Esophagus muscularis mucosa (tissue), 4 donors: ENCODE measurements around the gene DEFB132. TPM values are rescaled to one million over a fixed set of nuclear protein-coding genes. Genes with fewer than 3 reads are reported as not detected.

ENCODE experiments used
- DNase-seq: peaks from one replicate; pipeline ENCODE4 v3.0.0-alpha.2; 2017; ENCODE audit errors: extremely low spot score
- H3K27ac ChIP-seq, 4 donors: fragments of 200-600 bp; sonication (generic); replicated peaks in 1 of 4; 1 replicate in 3 of 4; 2 replicates in 1 of 4; pipeline ENCODE4 v1.5.1; 2016 to 2019; ENCODE audit warnings: mild to moderate bottlenecking in 1 of 4
- H3K27me3 ChIP-seq, 4 donors: fragments of 200-600 bp; sonication (generic); one replicate each; pipeline versions ENCODE4 v1.5.1 to v1.6.0; 2016 to 2019
- H3K36me3 ChIP-seq, 4 donors: fragments of 200-600 bp; sonication (generic); one replicate each; pipeline ENCODE4 v1.5.1; 2016 to 2019
- H3K4me1 ChIP-seq, 4 donors: fragments of 200-600 bp; sonication (generic); one replicate each; pipeline ENCODE4 v1.5.1; 2016 to 2019
- H3K4me3 ChIP-seq, 4 donors: fragments of 200-600 bp; sonication (generic); 1 replicate in 2 of 4; 2 replicates in 2 of 4; pipeline ENCODE4 v1.5.1; 2016 to 2019; ENCODE audit warnings: mild to moderate bottlenecking in 4 of 4, moderate library complexity in 1 of 4
- H3K9me3 ChIP-seq, 4 donors: fragments of 200-600 bp; sonication (generic); 1 replicate in 3 of 4; 2 replicates in 1 of 4; pipeline ENCODE4 v1.5.1; 2016 to 2019
- EP300 ChIP-seq: sonication (generic); formaldehyde crosslinking; IDR thresholded peaks from one replicate; pipeline ENCODE4 v1.6.1; 2017; ENCODE audit warnings: antibody characterized with exemption
- POLR2A ChIP-seq: fragments of 450-650 bp; IDR thresholded peaks from one replicate; pipeline ENCODE4 v1.6.1; 2017; ENCODE audit warnings: antibody characterized with exemption, moderate library complexity, mild to moderate bottlenecking, low read depth
- POLR2AphosphoS5 ChIP-seq, 2 donors: sonication (generic); formaldehyde crosslinking; IDR thresholded peaks; one replicate each; pipeline ENCODE4 v1.6.1; 2017; ENCODE audit warnings: antibody characterized with exemption in 2 of 2
- WGBS: methylation state at CpG from one replicate; pipeline ENCODE4 v1.1.5; 2018; 5-methylcytosine and 5-hydroxymethylcytosine counted together
- intact Hi-C: fragments of 100-400 bp; cut with DNase I; formaldehyde crosslinking; loops from one replicate; pipeline ENCODE4 v1.15.1; 2023
- total RNA-seq, 4 donors: library from RNA; depleted of rRNA; stranded (reverse); fragments of >200 nt; gene quantifications; one replicate each; pipeline versions ENCODE4 v1.1.0 to v1.2.1, GENCODE V29; 2016
- TF ChIP-seq, protein P1 (sequence below), 3 experiments: fragments of 200-600 bp in 2 of 3; fragments of 450-650 bp in 1 of 3; sonication (generic) in 2 of 3; IDR thresholded peaks; one replicate each; pipeline ENCODE4 v1.5.1; 2017 to 2019; ENCODE audit warnings: antibody characterized with exemption in 3 of 3, mild to moderate bottlenecking in 2 of 3, moderate library complexity in 1 of 3

Gene DEFB132
- total RNA-seq, 4 donors from 2014 or later, result not detected

DNA sequence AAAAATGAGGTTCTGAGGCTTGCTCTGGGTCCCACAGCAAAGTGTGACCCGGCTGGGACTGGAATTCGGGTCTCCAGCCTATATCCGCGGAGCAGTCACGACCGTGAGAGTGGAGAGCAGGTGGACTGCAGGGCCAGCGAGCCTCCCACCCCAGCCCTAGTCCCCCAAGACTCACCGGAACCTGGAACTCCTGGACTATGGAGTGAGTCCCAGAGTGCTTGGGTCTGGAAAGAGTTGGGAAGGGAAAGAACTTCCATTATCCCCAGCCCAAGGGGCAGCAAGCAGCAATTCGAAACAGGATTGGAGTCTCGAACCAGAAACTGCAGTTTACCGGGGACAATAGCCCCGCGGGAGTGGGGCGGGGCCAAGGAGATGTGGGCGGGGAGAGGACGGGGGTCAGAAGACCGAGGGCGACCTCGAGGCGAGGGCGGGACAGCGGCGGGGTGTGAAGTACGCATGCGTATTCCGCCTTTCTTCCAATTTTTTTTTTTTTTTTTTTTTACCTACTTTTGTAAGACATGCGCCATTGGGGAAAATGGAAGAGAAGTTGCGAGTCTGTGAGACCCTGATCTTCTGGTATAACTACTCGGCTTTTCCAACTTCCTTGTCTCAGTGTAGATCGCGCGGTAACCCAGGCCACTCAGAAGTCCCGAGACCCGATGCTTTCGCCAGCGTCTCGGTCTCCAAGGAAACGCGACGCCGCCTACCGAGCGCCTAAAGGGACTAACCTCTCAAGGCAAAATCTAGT lies 32.7 kb downstream of the DEFB132 start, which contains the start of gene C20orf96:
TSS of gene C20orf96 (minus strand) at position 667 of the 748 bp plus-strand sequence. CDS start at position 527, 140 bp downstream.
- Histone ChIP-seq H3K27me3 (no peaks in the 10 kb centered on the region), H3K27ac (peak within 1 kb of the TSS; percentile 74 to 84 (median 79)), H3K4me3 (peak within 1 kb of the TSS; percentile 63 to 67 (median 65)), H3K36me3 (no peaks in the 10 kb centered on the region), H3K4me1 (peaks cover 9 to 23% (median 19%) of the 10 kb centered on the region in 4 donors), H3K9me3 (no peaks in the 10 kb centered on the region)
- intact Hi-C loops, result no loop called here
- peak; percentile 97 for DNase-seq
- 2% methylated on average over 43 of the region's 43 CpGs for WGBS
- TF ChIP-seq, protein P1, sequence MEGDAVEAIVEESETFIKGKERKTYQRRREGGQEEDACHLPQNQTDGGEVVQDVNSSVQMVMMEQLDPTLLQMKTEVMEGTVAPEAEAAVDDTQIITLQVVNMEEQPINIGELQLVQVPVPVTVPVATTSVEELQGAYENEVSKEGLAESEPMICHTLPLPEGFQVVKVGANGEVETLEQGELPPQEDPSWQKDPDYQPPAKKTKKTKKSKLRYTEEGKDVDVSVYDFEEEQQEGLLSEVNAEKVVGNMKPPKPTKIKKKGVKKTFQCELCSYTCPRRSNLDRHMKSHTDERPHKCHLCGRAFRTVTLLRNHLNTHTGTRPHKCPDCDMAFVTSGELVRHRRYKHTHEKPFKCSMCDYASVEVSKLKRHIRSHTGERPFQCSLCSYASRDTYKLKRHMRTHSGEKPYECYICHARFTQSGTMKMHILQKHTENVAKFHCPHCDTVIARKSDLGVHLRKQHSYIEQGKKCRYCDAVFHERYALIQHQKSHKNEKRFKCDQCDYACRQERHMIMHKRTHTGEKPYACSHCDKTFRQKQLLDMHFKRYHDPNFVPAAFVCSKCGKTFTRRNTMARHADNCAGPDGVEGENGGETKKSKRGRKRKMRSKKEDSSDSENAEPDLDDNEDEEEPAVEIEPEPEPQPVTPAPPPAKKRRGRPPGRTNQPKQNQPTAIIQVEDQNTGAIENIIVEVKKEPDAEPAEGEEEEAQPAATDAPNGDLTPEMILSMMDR (IDR thresholded peaks at IDR 0.05), result peak; percentile 24 to 62 (median 26)
- TF ChIP-seq EP300 (no peak), POLR2AphosphoS5 (IDR thresholded peaks at IDR 0.05) (peak; percentile 9 to 47), POLR2A (no peak)

DNA sequence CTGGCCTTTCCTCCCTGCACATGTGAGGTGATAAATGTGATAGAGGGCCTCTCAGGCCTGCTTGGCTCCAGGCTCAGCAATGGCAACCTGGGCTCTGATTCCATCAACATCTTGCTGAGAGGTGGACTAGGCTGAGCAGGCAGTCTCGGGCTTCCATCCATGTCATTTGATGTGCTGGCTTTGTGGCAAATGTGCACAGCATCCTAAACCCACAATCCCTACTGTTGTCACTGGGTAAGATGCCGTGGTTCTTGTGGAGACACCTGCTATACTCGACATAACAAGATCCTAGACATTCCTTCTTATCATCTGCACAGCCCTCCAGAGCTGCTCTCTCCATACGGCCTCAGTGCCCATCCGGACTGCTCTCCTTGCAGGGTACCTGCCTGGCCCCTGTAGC lies 37.1 kb downstream of the DEFB132 start:
- no peaks in the 10 kb centered on the region for H3K27me3 ChIP-seq
- H3K9me3 ChIP-seq, result no peaks in the 10 kb centered on the region
- no peaks in the 10 kb centered on the region for H3K36me3 ChIP-seq
- WGBS, result 82% methylated on average over 3 of the region's 5 CpGs
- H3K27ac ChIP-seq, result no peak overlapping the region
- TF ChIP-seq, protein P1 (IDR thresholded peaks at IDR 0.05), result no peak
- TF ChIP-seq EP300 (no peak), POLR2AphosphoS5 (IDR thresholded peaks at IDR 0.05) (no peak), POLR2A (no peak)
- H3K4me1 ChIP-seq, result peaks cover 25 to 42% (median 37%) of the 10 kb centered on the region in 4 donors
- intact Hi-C loops, result no loop called here
- no peak for DNase-seq
- no peak overlapping the region for H3K4me3 ChIP-seq

DNA sequence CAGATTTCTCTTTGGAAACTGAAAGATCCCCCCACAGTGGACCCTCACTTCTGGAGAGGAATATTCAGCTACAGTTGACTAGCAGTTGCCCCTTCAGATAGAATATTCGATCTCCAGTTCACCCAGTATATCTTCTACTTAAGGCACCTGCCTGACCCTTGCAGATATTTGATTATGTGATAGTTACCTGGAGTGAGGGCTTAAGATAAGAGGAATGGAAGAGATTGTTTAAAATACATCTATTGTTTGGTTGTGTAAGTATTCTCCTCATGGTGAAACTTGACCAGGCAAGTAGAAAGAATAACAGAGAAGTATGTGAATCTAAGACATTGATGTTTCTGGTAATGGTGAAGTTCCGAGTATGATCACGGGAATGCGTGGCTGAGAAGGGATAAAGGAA lies 38.3 kb downstream of the DEFB132 start:
- Histone ChIP-seq H3K27me3 (no peaks in the 10 kb centered on the region), H3K36me3 (no peaks in the 10 kb centered on the region), H3K4me3 (no peak overlapping the region), H3K4me1 (peaks cover 32 to 47% (median 42%) of the 10 kb centered on the region in 4 donors), H3K9me3 (no peaks in the 10 kb centered on the region), H3K27ac (no peak overlapping the region)
- TF ChIP-seq EP300 (no peak), POLR2AphosphoS5 (IDR thresholded peaks at IDR 0.05) (no peak)
- WGBS, result 88% methylated on average over 4 of the region's 4 CpGs
- DNase-seq, result no peak
- intact Hi-C loops, result no loop called here

DNA sequence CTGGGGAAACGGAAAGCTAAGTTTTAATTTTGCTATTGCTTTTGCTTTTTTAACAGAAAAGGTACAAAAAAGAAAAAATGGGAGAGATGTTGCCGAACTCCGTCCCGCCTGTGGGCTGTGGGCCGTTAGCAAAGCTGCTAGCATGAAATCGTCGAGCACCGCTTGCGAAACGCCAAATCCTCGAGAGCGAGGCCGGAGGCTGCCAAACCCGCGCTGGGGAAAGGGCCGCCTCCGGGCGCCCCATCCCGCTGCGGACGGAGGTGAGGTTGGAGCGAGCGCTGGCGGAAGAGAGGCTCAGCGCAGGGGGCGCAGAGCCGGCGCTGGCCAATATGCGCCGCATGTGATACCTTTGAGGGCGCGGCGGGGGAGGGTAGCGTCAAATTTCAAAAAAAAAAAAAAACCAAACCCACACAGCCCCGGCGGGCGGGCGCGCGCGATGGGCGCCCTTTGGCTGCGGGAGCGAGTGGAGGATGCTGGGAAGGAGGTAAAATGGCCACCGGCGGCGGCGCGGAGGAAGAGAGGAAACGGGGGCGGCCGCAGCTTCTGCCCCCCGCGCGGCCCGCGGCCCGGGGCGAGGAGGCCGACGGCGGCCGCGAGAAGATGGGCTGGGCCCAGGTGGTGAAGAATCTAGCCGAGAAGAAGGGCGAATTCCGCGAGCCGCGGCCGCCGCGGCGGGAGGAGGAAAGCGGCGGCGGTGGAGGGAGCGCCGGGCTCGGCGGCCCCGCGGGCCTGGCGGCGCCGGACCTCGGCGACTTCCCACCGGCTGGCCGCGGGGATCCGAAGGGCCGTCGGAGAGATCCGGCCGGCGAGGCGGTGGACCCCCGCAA lies 39.8 kb downstream of the DEFB132 start, which contains the start of gene ZCCHC3:
TSS of gene ZCCHC3 (plus strand) at position 473 of the 827 bp plus-strand sequence. CDS start at position 490, 17 bp downstream.
- intact Hi-C loops, result no loop called here
- TF ChIP-seq EP300 (no peak), POLR2A (peak; percentile 12), POLR2AphosphoS5 (IDR thresholded peaks at IDR 0.05) (peak; percentile 79 to 86)
- TF ChIP-seq, protein P1 (IDR thresholded peaks at IDR 0.05), result peak; percentile 17 to 20 (median 17)
- Histone ChIP-seq H3K36me3 (no peaks in the 10 kb centered on the region), H3K27ac (peak within 1 kb of the TSS; percentile 98 to 100 (median 98)), H3K9me3 (no peaks in the 10 kb centered on the region), H3K4me1 (peaks cover 41 to 47% (median 45%) of the 10 kb centered on the region in 4 donors), H3K4me3 (peak within 1 kb of the TSS; percentile 84 to 100 (median 90)), H3K27me3 (no peaks in the 10 kb centered on the region)
- DNase-seq, result peak; percentile 95
- under 1% methylated on average over 82 of the region's 99 CpGs for WGBS
